Upper lobe of left lung (tissue), 4 donors: ENCODE measurements around the gene DIAPH2.

Experiments
- CTCF ChIP-seq, 6 experiments: fragments of 450-650 bp in 4 of 6; fragments of 200-600 bp in 2 of 6; sonication (generic) in 2 of 6; IDR thresholded peaks; one replicate each; pipeline ENCODE4 v1.5.1; 2016 to 2019; ENCODE audit warnings: antibody characterized with exemption in 6 of 6
- POLR2A ChIP-seq, 4 donors: fragments of 450-650 bp; IDR thresholded peaks; one replicate each; pipeline ENCODE4 v1.5.1; 2016 to 2017; ENCODE audit warnings: antibody characterized with exemption in 4 of 4, mild to moderate bottlenecking in 2 of 4

GRCh38 chrX:97402903-97403302, 718.3 kb downstream of the DIAPH2 start:
- TF ChIP-seq POLR2A (IDR thresholded peaks at IDR 0.05) (no peak), CTCF (IDR thresholded peaks at IDR 0.05) (no peak)
